Urinary bladder (tissue), 4 donors: Measurements from ENCODE around the gene PFDN6. TPM values are rescaled to one million over a fixed set of nuclear protein-coding genes. Genes with fewer than 3 reads are reported as not detected.

Experiments
- DNase-seq: peaks from one replicate; pipeline ENCODE4 v3.0.0-alpha.2; 2015; ENCODE audit errors: extremely low spot score
- H3K27ac ChIP-seq: one replicate; pipeline ENCODE4 v1.5.1; 2013; ENCODE audit warnings: low read depth, mild to moderate bottlenecking, moderate library complexity
- H3K36me3 ChIP-seq: one replicate; pipeline ENCODE4 v1.6.1; 2013; ENCODE audit warnings: mild to moderate bottlenecking, moderate library complexity; ENCODE audit not compliant: insufficient read depth
- H3K4me1 ChIP-seq: one replicate; pipeline ENCODE4 v1.6.1; 2013; ENCODE audit warnings: mild to moderate bottlenecking, moderate library complexity; ENCODE audit not compliant: insufficient read depth
- H3K4me3 ChIP-seq: one replicate; pipeline ENCODE4 v1.5.1; 2013; ENCODE audit warnings: low read depth, low read length
- whole genome bisulfite sequencing: extraction: QIAGEN DNeasy Blood & Tissue Kit; methylation state at CpG from one replicate; pipeline ENCODE4 v1.1.7; 2013; 5-methylcytosine and 5-hydroxymethylcytosine counted together
- polyA plus RNA-seq: library from polyadenylated mRNA; stranded (reverse); fragments of 200-250 nt; gene quantifications from one replicate; pipeline ENCODE4 v1.2.3, GENCODE V29; 2013
- total RNA-seq: library from RNA; depleted of rRNA; stranded (reverse); fragments of >200 nt; gene quantifications from one replicate; pipeline ENCODE4 v1.2.3, GENCODE V29; 2014
- donor health status: healthy with polysubstance abuse.
- donor health status: healthy.

The PFDN6 gene
- total and polyA plus RNA-seq, 2 donors, result 24.3 to 104 TPM

GRCh38 chr6:33295621-33296369 is 6.4 kb downstream of the PFDN6 start:
- no peak overlapping the region for H3K4me3 ChIP-seq
- no peaks in the 10 kb centered on the region for H3K4me1 ChIP-seq
- no peak for DNase-seq
- no peaks in the 10 kb centered on the region for H3K36me3 ChIP-seq
- H3K27ac ChIP-seq, result no peak overlapping the region
- WGBS, result 90% methylated on average over 15 of the region's 15 CpGs

GRCh38 chr6:33296797-33297405 is 7.5 kb downstream of the PFDN6 start:
- 67% methylated on average over 12 of the region's 12 CpGs for WGBS
- Histone ChIP-seq H3K36me3 (no peaks in the 10 kb centered on the region), H3K4me3 (peak overlapping the region; percentile 83), H3K27ac (peak overlapping the region; percentile 88), H3K4me1 (no peaks in the 10 kb centered on the region)
- no peak for DNase-seq

GRCh38 chr6:33297406-33297955 is 8.1 kb downstream of the PFDN6 start:
- 13% methylated on average over 16 of the region's 16 CpGs for WGBS
- no peak for DNase-seq
- peak overlapping the region; percentile 83 for H3K4me3 ChIP-seq
- peak overlapping the region; percentile 88 for H3K27ac ChIP-seq
- no peaks in the 10 kb centered on the region for H3K36me3 ChIP-seq
- H3K4me1 ChIP-seq, result no peaks in the 10 kb centered on the region

GRCh38 chr6:33297956-33298772 is 8.8 kb downstream of the PFDN6 start:
- H3K4me1 ChIP-seq, result no peaks in the 10 kb centered on the region
- H3K27ac ChIP-seq, result peak overlapping the region; percentile 92
- peak; percentile 67 for DNase-seq
- no peaks in the 10 kb centered on the region for H3K36me3 ChIP-seq
- peak overlapping the region; percentile 83 for H3K4me3 ChIP-seq
- 2% methylated on average over 42 of the region's 42 CpGs for WGBS

- peak within 1 kb of the TSS; percentile 83 for H3K4me3 ChIP-seq
- 1% methylated on average over 34 of the region's 34 CpGs for WGBS
- H3K27ac ChIP-seq, result peak within 1 kb of the TSS; percentile 92
- H3K4me1 ChIP-seq, result no peaks in the 10 kb centered on the region
- DNase-seq, result no peak
- H3K36me3 ChIP-seq, result no peaks in the 10 kb centered on the region
Measured at GRCh38 chr6:33298773-33299236, 9.4 kb downstream of the PFDN6 start, which contains the start of gene RGL2. RGL2 (minus strand) TSS chr6:33298942; CDS start chr6:33298610, 332 bp downstream.

GRCh38 chr6:33299237-33299944 is 10.0 kb downstream of the PFDN6 start:
- peak; percentile 86 for DNase-seq
- Histone ChIP-seq H3K36me3 (peaks cover 3% of the 10 kb centered on the region), H3K27ac (peak overlapping the region; percentile 92), H3K4me3 (peak overlapping the region; percentile 83), H3K4me1 (no peaks in the 10 kb centered on the region)
- WGBS, result under 1% methylated on average over 54 of the region's 54 CpGs

- Histone ChIP-seq H3K4me3 (no peak overlapping the region), H3K27ac (no peak overlapping the region), H3K4me1 (no peaks in the 10 kb centered on the region), H3K36me3 (peaks cover 3% of the 10 kb centered on the region)
- DNase-seq, result no peak
- WGBS, result 91% methylated on average over 3 of the region's 3 CpGs
Measured at GRCh38 chr6:33301877-33302276, 12.5 kb downstream of the PFDN6 start.

- Histone ChIP-seq H3K4me1 (no peaks in the 10 kb centered on the region), H3K27ac (no peak overlapping the region), H3K36me3 (peaks cover 3% of the 10 kb centered on the region), H3K4me3 (no peak overlapping the region)
- 86% methylated on average over 16 of the region's 16 CpGs for WGBS
- no peak for DNase-seq
Measured at GRCh38 chr6:33304216-33304615, 14.8 kb downstream of the PFDN6 start.

GRCh38 chr6:33305052-33305451 is 15.7 kb downstream of the PFDN6 start:
- 82% methylated on average over 8 of the region's 8 CpGs for WGBS
- Histone ChIP-seq H3K27ac (no peak overlapping the region), H3K36me3 (peaks cover 3% of the 10 kb centered on the region), H3K4me1 (no peaks in the 10 kb centered on the region), H3K4me3 (no peak overlapping the region)
- DNase-seq, result no peak

GRCh38 chr6:33306356-33306755 is 17.0 kb downstream of the PFDN6 start:
- DNase-seq, result no peak
- 79% methylated on average over 4 of the region's 4 CpGs for WGBS
- H3K4me1 ChIP-seq, result no peaks in the 10 kb centered on the region
- H3K36me3 ChIP-seq, result peaks cover 3% of the 10 kb centered on the region
- no peak overlapping the region for H3K4me3 ChIP-seq
- H3K27ac ChIP-seq, result no peak overlapping the region

GRCh38 chr6:33312361-33313104 is 23.1 kb downstream of the PFDN6 start:
- no peak for DNase-seq
- Histone ChIP-seq H3K27ac (peak overlapping the region; percentile 98), H3K36me3 (no peaks in the 10 kb centered on the region), H3K4me3 (peak overlapping the region; percentile 56), H3K4me1 (no peaks in the 10 kb centered on the region)
- WGBS, result 9% methylated on average over 29 of the region's 29 CpGs

GRCh38 chr6:33313105-33313708 is 23.8 kb downstream of the PFDN6 start:
- DNase-seq, result no peak
- H3K27ac ChIP-seq, result peak overlapping the region; percentile 98
- peak overlapping the region; percentile 56 for H3K4me3 ChIP-seq
- H3K4me1 ChIP-seq, result no peaks in the 10 kb centered on the region
- no peaks in the 10 kb centered on the region for H3K36me3 ChIP-seq
- under 1% methylated on average over 33 of the region's 33 CpGs for WGBS
